ENCODE data around the gene LEFTY1.
"Not testable (repeated sequence)": the region's sequence is repeated elsewhere in the genome, so short reads cannot be mapped to it uniquely, and the experiment has no call there.

Gene LEFTY1

DNA sequence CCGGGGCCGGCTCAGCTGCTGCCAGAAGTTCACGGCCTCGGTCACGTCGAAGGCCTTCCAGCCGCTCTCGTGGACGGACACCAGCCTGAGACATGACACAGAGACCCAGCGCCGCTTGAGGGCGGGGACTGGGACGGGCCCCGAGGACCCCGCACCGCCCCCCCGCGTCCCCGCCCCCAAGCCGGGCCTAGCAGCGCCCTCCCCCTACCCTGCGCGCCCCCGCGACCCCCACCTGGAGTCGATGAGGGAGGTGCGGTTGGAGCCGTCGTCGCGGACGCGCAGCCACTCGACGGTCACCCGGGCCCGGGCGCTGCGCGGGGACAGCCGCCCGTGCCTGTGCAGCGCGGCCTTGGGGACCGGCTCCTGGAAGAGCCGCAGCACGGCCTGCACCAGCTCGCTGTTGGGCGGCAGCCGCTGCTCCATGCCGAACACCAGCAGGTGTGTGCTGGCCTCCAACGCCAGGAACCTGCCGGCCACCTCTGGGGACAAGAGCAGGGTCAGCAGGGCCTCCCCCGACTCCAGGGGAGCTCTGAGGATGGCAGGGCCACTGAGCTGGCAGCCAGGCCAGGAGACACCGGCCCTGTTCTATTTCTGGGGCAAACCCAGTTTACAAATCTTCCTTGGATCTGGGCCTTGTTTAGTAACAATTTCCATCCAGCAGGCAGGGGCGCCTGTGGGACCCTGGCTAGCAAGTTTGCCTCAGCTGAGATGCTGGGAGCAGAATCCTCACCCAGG, 1.2 kb downstream of the LEFTY1 start:
- not testable (repeated sequence) for DNase-seq (ENCODE audit: low read depth)

DNA sequence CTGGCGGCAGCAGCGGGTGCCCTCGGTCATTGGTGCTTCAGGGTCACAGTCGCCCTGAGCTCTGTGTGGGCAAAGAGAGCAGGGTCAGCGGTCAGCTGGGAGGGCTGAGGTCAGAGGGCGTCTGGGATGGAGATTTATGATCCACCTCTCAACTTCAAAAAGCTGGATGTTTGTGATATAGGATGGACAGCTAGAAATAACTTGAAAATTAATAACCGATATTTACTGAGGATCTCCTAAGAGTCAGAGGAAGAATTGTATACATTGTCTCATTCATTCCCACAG, 2.0 kb downstream of the LEFTY1 start:
- no peak for DNase-seq (ENCODE audit: low read depth)

DNA sequence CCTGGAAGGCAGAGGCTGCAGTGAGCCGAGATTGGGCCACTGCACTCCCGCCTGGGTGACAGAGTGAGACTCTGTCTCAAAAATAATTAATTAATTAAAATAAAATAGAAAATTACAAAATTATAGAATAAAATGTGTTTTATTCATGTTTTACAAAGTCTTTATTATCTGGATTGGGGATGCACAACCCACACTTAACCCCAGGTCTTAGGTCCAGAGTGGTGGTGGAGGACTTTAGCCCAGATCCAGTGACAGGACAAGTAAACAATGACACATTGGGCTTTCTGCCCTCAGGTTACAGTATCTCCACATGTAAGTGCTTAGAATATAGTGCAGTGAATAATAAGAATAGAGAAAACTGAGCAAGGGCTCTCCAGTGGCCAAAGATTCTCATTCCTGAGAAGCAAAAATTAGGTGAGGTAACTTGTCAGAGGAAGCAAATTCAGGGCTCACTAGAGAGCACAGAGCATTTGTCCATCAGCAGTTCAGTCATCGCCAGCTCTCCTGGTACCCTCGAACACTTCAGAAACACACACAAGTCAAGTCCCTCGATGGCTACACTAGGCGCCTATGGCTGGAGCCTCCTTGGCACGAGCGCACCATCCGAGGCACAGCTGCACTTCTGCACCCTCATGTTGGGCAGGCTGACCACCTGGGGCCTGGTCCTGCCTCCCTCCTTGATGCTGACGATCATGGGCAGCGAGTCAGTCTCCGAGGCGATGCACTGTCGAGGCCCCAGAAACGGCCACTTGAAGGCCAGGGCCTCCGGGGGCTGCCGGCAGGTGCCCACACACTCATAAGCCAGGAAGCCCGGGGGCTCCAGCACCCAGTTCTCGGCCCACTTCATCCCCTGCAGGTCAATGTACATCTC, 2.6 kb downstream of the LEFTY1 start:
- no peak for DNase-seq (ENCODE audit: low read depth)

DNA sequence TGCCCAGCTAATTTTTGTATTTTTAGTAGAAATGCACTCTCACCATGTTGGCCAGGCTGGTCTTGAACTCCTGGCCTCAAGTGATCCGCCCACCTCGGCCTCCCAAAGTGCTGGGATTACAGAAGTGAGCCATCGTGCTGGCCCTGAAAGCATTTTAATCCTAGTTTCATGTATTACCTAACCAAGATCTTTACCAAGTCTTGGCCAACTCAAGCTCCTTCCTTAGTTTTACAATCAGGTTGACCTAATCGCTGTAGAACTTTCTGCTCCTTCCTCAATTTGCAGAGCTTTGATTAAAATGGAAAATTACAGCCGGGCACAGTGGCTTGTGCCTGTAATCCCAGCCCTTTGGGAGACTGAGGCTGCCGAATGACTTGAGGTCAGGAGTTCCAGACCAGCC, 3.6 kb downstream of the LEFTY1 start:
- DNase-seq (ENCODE audit: low read depth): no peak

DNA sequence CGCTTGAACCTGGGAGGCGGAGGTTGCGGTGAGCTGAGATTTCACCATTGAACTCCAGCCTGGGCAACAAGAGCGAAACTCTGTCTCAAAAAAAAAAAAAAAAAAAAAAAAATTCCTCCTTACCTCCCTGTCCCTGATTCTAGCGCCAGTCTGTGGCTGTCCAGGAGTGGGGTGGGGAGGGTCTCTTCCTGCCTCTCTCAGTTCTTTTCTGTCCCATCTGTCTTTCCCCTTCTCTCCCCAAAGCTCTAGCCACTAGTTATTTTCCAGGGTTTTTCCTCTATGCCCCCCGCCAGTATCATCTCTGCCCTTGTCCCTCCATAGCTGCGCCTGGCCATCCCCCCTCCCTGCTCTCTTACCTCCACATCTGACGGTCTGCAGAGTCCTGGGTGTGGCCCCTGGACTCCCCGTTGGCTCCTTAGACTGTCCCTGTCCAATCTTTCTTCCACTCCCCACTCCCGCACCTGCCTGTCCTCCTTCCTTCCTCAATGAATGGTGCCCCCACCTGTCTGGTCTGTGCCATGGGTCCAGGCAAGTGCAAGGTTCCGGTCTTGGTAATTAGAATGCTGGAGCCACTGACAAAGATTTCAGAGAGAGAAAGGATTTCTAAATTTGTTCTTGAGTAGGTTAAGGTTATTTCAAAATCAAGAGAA, 5.2 kb downstream of the LEFTY1 start:
- no peak for DNase-seq (ENCODE audit: low read depth)

DNA sequence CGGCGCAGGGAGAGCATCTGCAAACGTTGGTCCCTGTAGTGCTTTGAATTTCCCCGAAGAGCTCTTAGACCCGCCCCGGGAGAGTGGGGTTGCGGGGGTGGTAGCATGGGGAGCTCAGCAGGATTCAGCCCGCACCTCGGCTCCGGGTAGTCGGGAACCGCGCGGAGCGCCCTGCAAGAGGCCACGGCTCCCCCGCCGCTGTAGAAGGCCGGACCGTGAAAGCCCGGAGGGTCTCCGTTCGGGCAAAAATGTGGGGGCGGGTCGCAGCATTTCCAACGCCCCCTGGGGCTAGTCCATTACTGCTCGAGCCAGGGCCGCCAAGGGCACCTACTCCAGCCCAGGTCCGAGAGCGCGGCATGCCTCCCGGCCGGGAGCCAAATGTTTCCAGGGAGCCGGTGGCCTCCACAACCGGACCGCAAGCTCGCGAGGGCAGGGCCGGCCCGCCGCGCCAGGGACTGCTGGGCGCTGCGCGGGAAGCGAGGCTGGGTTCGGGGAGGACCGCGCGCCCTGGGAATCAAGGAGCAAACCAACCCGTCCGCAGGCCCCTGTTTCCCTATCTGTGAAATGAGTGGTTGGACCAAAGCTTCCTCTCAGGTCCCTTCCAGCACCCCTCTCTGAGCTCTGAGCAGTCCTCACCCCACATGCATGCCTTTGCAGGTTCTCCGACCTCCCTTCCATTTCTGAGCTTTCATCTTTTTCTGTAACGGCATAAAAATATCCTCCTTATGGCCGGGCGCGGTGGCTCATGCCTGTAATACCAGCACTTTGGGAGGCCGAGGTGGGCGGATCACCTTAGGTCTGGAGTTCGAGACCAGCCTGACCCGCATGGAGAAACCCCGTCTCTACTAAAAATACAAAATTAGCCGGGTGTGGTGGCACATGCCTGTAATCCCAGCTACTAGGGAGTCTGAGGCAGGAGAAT, 6.0 kb downstream of the LEFTY1 start:
- peak; percentile 55 for DNase-seq (ENCODE audit: low read depth)

DNA sequence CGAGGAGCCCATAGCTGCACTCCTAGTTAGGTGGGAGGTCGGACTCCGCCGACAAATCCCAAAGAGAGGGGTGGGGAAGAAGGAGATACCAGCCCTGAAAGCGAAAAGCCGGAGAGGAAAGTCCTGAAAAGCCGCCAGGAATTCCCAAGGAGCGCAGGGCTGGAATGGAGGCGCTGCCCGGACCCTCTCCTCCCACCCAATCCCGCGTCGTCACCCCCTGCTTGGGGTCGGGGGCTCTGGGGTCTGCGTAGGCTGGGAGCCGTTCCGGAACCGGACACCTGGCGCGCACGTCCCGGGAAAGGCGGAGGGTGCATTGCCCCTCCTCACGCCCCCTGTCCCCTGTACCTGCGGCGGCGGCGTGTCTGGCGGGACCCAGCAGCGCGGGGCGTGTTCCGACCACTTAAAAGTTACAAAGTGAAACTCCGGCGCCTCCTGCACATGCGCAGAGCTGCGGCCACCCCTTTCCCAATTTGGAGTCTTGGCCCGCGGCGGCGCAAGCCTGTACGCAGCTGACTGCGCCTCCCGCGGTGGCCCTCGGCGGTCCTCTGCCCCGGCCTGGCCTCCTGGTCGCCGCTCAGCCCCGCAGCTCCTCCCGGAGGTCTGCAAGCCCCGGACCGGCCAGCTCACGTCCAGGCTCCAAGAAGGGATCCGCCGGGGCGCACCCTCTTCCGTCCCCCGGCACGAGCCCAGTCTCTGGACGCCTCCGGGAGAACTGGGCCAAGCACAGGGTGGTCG, 6.8 kb downstream of the LEFTY1 start, which contains the start of gene TMEM63A:
TMEM63A (minus strand) TSS at position 422 of the 735 bp plus-strand sequence. CDS start 4,800 bp downstream, outside the sequence.
- peak; percentile 74 for DNase-seq (ENCODE audit: low read depth)

DNA sequence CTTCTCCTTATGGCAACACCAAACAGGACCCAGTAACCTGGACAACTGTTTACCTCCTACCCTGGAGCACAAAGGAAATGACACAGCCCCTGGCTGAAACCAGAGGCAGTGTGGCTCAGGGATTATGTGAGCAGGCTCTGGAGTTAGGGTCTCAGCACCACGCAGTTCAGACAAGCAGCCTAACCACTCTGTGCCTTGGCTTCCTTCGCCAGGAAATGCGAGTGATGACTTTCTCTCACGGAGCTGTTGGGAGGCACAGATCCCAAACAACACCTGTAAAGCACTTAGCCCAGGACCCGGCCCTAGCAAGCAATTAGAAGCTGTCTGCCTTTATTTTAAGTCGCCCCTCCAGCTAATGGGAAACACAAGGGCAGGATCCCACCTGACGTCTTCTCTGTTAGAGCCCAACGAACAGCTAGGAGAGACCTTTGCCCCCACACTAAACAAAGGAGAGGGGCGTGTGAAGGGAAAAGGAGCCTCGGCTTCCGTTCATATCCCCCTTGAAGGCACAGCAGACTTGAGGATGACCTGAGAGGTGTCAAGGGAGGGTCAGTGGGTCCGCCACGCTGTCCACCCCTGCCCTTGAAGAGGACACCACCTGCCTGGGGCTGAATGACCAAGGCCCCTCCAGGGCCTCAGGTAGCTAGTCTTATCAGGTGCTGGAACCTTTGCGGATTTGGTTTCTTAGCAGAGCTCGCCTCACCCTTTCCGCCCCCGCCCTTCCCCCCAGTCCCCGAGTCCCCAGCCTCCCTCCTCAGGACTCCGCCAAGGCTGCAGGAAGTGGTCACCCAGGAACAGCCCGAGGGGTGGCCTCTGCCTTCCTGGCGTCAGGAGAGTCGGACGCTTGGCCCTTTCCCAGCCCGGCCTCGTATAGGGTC, 7.6 kb downstream of the LEFTY1 start:
- DNase-seq (ENCODE audit: low read depth): no peak

DNA sequence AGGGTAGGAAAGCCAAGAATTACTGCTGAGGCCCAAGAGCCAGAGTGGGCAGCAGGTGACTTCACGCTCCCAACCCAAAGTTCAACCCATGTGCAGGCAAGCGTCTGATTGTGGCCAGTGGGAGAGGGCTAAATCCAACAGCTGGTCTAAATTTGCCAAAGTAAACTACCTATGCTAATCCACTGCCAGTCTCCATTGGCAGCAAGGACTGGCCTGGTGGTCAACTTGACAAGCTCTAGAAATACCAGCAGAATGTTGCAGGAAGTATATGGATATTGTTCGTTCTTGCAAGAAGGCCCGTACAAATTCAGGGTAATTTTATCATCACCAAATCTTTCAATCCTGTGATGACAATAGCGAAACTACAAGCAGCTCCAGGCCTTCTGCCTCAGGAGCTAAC, 8.3 kb downstream of the LEFTY1 start:
- no peak for DNase-seq (ENCODE audit: low read depth)

DNA sequence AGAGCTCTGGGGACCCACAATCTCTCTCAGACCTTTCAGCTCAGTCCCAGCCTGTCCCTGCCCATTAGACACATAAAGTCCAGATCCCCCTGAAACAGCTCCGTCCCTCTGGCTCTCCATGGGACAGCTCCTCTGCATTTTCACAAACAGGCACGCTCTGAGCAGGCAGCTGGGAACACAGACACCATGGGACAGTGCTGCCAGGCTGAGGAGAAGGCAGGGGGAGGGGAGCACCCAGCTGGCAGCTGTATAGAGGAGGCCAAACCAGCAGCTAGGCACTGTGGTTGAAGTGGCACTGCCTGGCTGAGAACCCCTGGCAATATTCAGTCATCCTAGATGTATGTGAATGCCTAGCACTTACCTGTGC, 8.7 kb downstream of the LEFTY1 start:
- DNase-seq (ENCODE audit: low read depth): no peak

DNA sequence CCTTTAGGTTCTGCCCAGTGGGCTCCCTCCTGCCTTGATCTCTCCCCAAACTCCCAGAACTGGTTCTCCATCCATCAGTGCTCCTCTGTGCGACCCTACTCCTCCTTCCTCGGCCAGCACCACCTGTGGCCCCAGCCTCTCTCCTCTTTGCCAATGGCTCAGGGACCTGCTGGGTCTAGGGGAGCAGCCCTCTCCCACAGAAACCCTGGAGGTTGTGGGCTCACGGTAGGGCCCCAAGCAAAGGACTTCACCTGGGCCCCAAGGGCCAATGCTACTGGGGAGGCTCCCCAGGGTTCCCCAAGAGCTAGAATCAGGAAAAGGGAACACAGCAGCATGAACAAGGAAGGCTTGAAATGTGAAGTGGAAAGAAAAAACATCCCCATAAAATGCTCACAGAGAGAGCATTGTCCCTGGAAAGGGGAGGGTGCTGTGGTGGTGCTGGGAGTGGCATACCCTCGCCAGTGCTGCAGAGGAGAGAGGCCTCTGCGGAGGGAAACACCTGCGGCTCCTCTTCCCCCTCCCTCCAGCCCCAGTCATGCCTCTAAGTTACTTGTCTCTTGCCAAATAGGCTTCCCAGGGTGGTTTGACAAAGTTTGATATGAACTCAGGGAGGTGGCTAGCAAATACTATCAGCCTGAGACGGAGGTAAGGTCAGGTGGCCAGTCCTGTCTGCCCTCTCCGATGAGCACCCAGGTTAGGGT, 9.3 kb downstream of the LEFTY1 start:
- DNase-seq (ENCODE audit: low read depth): no peak

DNA sequence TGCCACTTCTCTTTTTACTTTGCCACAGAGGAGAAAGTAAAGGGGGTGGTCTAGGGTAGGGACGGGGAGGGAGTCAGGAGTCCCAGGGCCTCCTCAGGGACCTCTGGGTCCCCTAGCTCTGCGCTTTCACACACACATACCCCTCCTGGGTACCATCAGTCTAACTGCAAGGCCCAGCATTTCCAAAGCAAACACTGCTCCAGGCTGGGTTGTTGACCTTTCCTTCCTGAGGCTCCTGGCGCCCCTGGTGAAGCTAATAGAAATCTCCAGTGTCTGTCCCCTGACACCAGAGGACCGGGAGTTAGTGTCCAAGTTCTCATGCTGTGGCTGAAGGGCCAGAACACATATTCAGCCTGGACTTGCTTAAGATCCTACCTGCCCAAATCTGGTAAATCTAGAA, 10.7 kb downstream of the LEFTY1 start:
- no peak for DNase-seq (ENCODE audit: low read depth)

DNA sequence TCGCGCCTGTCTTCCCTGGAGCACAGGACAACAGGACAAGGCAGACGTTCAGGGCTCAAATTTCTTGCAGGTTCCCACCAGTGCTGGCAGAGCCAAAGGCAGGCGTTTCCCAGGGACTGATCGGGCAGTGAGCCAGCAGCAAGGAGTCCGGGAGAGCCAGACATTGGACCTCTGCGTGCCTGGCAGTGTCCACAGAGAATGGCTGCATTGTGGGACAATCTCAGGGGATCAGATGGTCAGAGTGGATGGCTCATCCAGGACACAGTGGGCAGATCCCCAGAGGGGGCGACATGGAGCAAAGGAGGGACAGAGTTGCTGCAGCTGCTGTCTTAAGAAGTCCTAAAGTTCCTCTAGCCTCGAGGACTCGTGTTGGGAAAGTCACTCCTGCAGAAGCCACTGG, 11.4 kb downstream of the LEFTY1 start:
- DNase-seq (ENCODE audit: low read depth): peak; percentile 42

DNA sequence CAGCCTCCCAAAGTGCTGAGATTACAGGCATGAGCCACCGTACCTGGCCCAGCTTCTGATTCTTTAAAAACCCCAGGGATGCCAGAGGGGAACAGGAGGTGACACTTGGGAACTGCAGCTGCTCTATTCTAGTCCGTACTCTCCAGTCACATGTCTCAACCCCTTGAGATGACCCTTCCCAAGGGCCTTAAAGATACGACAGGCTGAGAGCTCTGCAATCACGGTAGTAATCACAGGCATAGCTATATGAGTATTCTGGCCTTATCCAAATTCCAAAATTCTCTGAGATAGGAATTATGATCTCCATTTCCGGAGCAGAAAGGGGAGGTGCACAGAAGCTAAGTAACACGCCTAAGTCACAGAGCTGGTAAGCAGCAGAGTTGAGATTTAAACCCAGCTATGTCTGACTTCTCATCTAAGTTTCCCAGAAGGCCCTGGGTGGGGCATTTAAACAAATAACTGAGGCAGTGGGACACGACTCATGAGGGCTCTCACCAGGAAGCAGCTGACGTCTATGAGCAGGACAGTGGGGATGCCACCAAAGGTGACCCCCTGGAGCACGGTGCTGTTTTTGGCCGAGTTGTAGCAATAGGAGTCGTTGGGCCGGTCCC, 11.9 kb downstream of the LEFTY1 start:
- no peak for DNase-seq (ENCODE audit: low read depth)

DNA sequence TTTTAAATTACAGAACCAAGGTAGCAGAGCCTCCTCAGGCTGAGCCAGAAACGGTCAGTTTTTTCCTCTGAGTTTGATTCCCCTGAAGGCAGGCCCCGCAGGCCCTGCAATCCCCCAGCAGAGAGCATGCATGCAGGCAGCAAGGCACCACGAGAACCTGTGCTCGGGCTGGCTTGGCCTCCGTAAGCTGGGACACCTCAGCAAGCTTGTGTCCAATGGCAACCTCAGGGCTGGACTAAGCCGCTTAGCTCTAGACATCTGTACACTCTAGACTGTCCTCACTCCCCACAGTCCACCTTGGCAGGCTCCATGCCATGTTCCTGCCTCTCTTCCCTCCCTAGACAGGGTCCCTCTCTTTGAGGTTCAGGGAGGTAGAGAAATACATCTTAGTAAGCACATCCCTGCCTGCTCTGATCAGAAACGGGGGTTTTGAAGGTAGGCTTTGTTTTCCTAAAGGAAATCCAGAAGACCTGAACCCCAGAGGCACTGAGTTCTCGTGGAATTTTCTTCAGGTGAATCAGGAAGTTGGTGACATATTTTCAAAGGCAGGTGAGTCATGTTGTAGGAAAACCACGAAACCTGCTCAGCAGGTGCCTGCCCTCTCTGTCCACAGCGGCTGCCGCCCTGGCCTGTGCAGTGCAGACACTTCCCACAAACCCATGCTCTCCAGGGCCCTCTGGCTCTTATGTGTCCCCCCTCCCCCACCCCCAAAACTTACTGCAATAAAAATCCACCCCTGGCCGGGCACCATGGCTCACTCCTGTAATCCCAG, 13.7 kb downstream of the LEFTY1 start:
- DNase-seq (ENCODE audit: low read depth): no peak

DNA sequence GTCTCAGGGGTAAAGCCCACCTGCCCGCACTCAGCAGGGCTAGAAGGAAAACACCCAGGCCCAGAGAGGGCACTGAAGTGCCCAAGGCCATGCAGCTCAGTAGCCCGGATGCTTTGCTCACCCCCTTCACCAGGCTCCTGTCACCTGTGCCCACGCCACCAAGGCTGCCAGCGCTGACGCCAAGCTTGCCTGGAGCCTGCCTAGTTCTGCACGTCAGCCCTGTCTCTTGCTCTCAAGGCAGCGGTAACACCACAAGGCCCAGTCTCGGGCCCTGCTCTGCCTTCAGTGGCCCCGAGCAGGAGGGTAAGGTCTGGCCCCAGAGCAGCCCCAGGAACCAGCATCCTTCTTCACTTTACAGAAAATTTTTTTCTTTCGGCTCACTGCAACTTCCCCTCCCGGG, 14.5 kb downstream of the LEFTY1 start:
- DNase-seq (ENCODE audit: low read depth): no peak

DNA sequence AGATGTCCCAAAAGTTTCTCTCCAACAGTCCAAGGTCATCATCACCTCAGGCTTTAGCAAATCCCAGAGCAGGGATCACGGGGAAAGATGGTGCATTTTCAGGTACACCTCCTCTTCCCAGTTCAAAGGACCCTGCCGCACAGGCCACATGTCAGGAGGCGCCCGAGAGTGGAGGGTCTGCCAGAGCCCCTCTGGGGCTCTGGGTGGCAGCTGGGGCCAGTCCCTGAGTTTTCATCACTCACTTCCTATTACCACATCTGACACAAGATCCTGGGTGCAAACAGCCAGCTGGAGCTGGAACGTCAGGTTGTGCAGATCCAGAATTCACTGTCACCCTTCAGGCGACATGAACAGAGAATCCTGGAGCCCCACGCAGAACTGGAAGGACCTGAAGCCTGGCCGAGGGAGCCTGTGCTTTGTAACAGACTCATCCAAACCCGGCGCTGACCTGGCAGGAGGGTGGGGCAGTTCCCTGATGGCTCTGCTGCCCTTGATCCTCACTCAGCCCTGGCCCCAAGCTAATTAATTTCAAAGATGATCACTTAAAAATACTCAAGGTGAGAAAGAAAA, 15.6 kb downstream of the LEFTY1 start:
- no peak for DNase-seq (ENCODE audit: low read depth)

DNA sequence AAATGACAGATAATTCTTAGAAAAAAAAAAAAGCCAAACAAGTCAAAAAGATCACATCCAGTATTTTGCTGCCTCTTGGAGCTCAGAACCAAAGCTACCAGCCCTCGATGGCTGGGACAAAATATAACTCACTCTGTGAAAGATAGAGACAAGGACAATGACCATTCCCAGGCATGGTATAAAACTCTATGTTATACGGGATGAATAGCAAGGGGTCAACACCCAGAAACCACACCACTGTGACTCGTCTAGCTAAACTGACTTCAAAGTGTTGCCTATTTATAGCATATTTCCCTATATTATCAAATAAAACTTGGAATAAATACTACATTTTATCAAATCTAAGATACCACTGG, 16.9 kb downstream of the LEFTY1 start:
- DNase-seq (ENCODE audit: low read depth): no peak

Data from iris pigment epithelial cell (primary cell).